Measurements from ENCODE around the gene NRAS. TPM values are rescaled to one million over a fixed set of nuclear protein-coding genes. Genes with fewer than 3 reads are reported as not detected.

NRAS gene
- total RNA-seq, 2 experiments from 2014 or later, result 49.1 to 49.9 TPM

DNA sequence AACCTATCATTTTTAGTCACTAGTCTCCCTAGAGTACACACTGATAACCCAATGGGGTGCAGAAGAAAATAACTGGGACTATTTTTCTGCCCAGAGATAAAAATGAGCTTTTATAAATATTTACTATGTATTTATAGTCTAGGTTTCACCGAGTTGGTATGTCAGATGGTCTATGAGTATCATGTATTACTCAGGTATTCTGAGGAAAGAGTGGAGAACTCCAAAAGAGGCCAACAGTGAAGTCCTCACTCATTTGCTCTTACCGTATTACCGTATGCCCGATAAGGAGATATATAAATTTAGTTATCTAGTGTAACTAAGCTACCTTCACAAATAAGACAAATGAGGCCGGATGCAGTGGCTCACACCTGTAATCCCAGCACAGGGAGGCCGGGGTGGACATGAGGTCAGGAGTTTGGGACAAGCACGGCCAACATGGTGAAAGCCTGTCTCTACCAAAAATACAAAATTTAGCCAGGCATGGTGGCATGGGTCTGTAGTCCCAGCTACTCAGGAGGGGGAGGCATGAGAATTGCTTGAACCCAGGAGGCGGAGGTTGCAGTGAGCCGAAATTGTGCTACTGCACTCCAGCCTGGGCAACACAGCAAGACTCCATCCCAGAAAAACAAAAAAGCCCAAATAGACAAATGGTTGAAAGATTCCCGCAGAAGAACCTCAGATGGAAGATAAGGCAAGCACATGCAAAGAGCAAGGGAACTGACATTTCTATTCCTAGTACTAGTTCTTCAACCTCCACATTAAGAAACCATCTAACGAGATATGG, 25.6 kb upstream of the NRAS start:
- Mint-ChIP-seq H3K27ac (peak overlapping the region; percentile 43), H3K27me3 (no peaks in the 10 kb centered on the region), H3K4me1 (ENCODE audit: low read depth) (peaks cover 60% of the 10 kb centered on the region), H3K9me3 (no peaks in the 10 kb centered on the region), H3K36me3 (ENCODE audit: low read depth) (peaks cover 52% of the 10 kb centered on the region), H3K4me3 (no peak overlapping the region)
- ChIA-PET POLR2A (interaction anchor here (1.0 to 2.1 kb wide), 4 partner anchors 11 to 22 kb away, joined by 3 to 10 read pairs (median 4); partner anchors contain the start of gene CSDE1), CTCF (no interaction called here)
- no peak for ATAC-seq
- TF ChIP-seq, protein P1, sequence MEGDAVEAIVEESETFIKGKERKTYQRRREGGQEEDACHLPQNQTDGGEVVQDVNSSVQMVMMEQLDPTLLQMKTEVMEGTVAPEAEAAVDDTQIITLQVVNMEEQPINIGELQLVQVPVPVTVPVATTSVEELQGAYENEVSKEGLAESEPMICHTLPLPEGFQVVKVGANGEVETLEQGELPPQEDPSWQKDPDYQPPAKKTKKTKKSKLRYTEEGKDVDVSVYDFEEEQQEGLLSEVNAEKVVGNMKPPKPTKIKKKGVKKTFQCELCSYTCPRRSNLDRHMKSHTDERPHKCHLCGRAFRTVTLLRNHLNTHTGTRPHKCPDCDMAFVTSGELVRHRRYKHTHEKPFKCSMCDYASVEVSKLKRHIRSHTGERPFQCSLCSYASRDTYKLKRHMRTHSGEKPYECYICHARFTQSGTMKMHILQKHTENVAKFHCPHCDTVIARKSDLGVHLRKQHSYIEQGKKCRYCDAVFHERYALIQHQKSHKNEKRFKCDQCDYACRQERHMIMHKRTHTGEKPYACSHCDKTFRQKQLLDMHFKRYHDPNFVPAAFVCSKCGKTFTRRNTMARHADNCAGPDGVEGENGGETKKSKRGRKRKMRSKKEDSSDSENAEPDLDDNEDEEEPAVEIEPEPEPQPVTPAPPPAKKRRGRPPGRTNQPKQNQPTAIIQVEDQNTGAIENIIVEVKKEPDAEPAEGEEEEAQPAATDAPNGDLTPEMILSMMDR (IDR thresholded peaks at IDR 0.05), result no peak
- intact Hi-C loops (cut with micrococcal nuclease), result no loop called here
- no peak for DNase-seq

- no peak for DNase-seq
- TF ChIP-seq, protein P1 (IDR thresholded peaks at IDR 0.05), result no peak
- ATAC-seq, result no peak
- peaks cover 46% of the 10 kb centered on the region for H3K4me1 Mint-ChIP-seq (ENCODE audit: low read depth)
- POLR2A ChIA-PET, result no interaction called here
- H3K27ac Mint-ChIP-seq, result no peak overlapping the region
- no peaks in the 10 kb centered on the region for H3K27me3 Mint-ChIP-seq
- no peak overlapping the region for H3K4me3 Mint-ChIP-seq
- peaks cover 49% of the 10 kb centered on the region for H3K36me3 Mint-ChIP-seq (ENCODE audit: low read depth)
- CTCF ChIA-PET, result interaction anchor here (0.7 kb wide), 1 partner anchor 72 kb away, joined by 3 read pairs; no protein-coding TSS in a partner anchor
- intact Hi-C loops (cut with micrococcal nuclease), result no loop called here
- H3K9me3 Mint-ChIP-seq, result no peaks in the 10 kb centered on the region
Measured at GRCh38 chr1:114740331-114740730, 23.8 kb upstream of the NRAS start.

GRCh38 chr1:114737314-114737849, 20.8 kb upstream of the NRAS start:
- H3K4me3 Mint-ChIP-seq, result no peak overlapping the region
- ChIA-PET CTCF (no interaction called here), POLR2A (interaction anchor here (1.3 to 2.2 kb wide), 3 partner anchors 13 to 18 kb away, joined by 4 to 6 read pairs (median 5); no protein-coding TSS in a partner anchor)
- TF ChIP-seq, protein P1 (IDR thresholded peaks at IDR 0.05), result no peak
- H3K36me3 Mint-ChIP-seq (ENCODE audit: low read depth), result peaks cover 45% of the 10 kb centered on the region
- ATAC-seq, result no peak
- intact Hi-C loops (cut with micrococcal nuclease), result no loop called here
- H3K27me3 Mint-ChIP-seq, result no peaks in the 10 kb centered on the region
- H3K9me3 Mint-ChIP-seq, result no peaks in the 10 kb centered on the region
- no peak overlapping the region for H3K27ac Mint-ChIP-seq
- peaks cover 24% of the 10 kb centered on the region for H3K4me1 Mint-ChIP-seq (ENCODE audit: low read depth)
- no peak for DNase-seq

- ATAC-seq (no peak), DNase-seq (no peak)
- Mint-ChIP-seq H3K4me3 (no peak overlapping the region), H3K4me1 (ENCODE audit: low read depth) (peaks cover 12% of the 10 kb centered on the region), H3K36me3 (ENCODE audit: low read depth) (peaks cover 48% of the 10 kb centered on the region), H3K27me3 (no peaks in the 10 kb centered on the region), H3K27ac (peak overlapping the region; percentile 40), H3K9me3 (no peaks in the 10 kb centered on the region)
- POLR2A ChIA-PET, result no interaction called here
- TF ChIP-seq, protein P1 (IDR thresholded peaks at IDR 0.05), result no peak
- CTCF ChIA-PET, result no interaction called here
- intact Hi-C loops (cut with micrococcal nuclease), result no loop called here
Measured at GRCh38 chr1:114735479-114735878, 18.9 kb upstream of the NRAS start.

GRCh38 chr1:114729782-114730181, 13.2 kb upstream of the NRAS start:
- CTCF ChIA-PET, result interaction anchor here (1.3 kb wide), 1 partner anchor 15 kb away, joined by 4 read pairs; no protein-coding TSS in a partner anchor
- DNase-seq (no peak), ATAC-seq (no peak)
- Mint-ChIP-seq H3K9me3 (no peaks in the 10 kb centered on the region), H3K4me1 (ENCODE audit: low read depth) (peaks cover 8% of the 10 kb centered on the region), H3K27me3 (no peaks in the 10 kb centered on the region), H3K36me3 (ENCODE audit: low read depth) (peaks cover 57% of the 10 kb centered on the region), H3K27ac (peak overlapping the region; percentile 46), H3K4me3 (no peak overlapping the region)
- POLR2A ChIA-PET, result interaction anchor here (0.6 to 1.4 kb wide), 3 partner anchors 12 to 138 kb away, joined by 3 to 5 read pairs (median 3); no protein-coding TSS in a partner anchor
- TF ChIP-seq, protein P1 (IDR thresholded peaks at IDR 0.05), result no peak
- intact Hi-C loops (cut with micrococcal nuclease), result no loop called here

All from activated CD8-positive, alpha-beta T cell treated with anti-CD3 and anti-CD28 coated beads for 36 hours (primary cell).